K562 (cell line): ENCODE measurements around the gene ECM2. TPM values are rescaled to one million over a fixed set of nuclear protein-coding genes. Genes with fewer than 3 reads are reported as not detected.

Source experiments
- ATAC-seq: fragments of 200-7000 bp; cut with Tn5 transposase; 3 replicates; pipeline ENCODE4 v1.9.1; 2020; ENCODE audit warnings: moderate library complexity
- BruUV-seq: library from RNA; stranded (reverse); fragments of 400-500 nt; replicated peaks from 2 replicates; lab custom pipeline; 2021; lab: Mats Ljungman, UMichigan
- CTCF ChIA-PET: fragments of 300-600 bp; formaldehyde crosslinking; extraction: SDS; loops from one replicate; lab custom pipeline; 2021; ENCODE audit warnings: low intra/inter-chr PET ratio; lab: Yijun Ruan, JAX
- POLR2A ChIA-PET: fragments of 300-600, 350-650 bp; sonication (Branson Sonifier 250); formaldehyde crosslinking; extraction: SDS; loops from one replicate; lab custom pipeline; 2021; ENCODE audit warnings: antibody characterized with exemption, inconsistent platforms; lab: Yijun Ruan, JAX
- DNase-seq, 4 experiments: peaks; one replicate each; pipeline versions ENCODE4 v3.0.0 to v3.0.0-alpha.2; 2011 to 2018; ENCODE audit warnings: low spot score in 3 of 4, mixed read lengths in 3 of 4; ENCODE audit errors: extremely low read depth in 1 of 4
- FAIRE-seq: peaks from 2 replicates; lab custom pipeline; 2011; peaks lifted over from hg19 to GRCh38; lab: Jason Lieb, UNC
- H2AFZ ChIP-seq: 2 replicates; pipeline ENCODE4 v1.6.0; 2011; ENCODE audit warnings: low read depth, low read length, control low read depth, inconsistent platforms
- H3K27ac ChIP-seq: fragments of 200-600 bp; 3 replicates; pipeline ENCODE4 v1.8.0; 2011; ENCODE audit warnings: low read depth, mild to moderate bottlenecking, control low read depth, inconsistent platforms, low read length, moderate library complexity, mixed read lengths; ENCODE audit errors: extremely low read depth
- H3K27me3 ChIP-seq, 2 experiments: fragments of 300-600 bp in 1 of 2; 2 replicates in 1 of 2; 3 replicates in 1 of 2; pipeline versions ENCODE4 v1.6.0 to v1.8.0; 2011; ENCODE audit warnings: inconsistent platforms in 2 of 2, low read length in 2 of 2, mild to moderate bottlenecking in 1 of 2, mixed read lengths in 1 of 2, moderate library complexity in 1 of 2; ENCODE audit not compliant: control insufficient read depth in 2 of 2, insufficient read depth in 2 of 2
- H3K36me3 ChIP-seq: fragments of 300-600 bp; 3 replicates; pipeline ENCODE4 v1.8.0; 2011; ENCODE audit warnings: mild to moderate bottlenecking, low read length, inconsistent platforms; ENCODE audit not compliant: control insufficient read depth, insufficient read depth
- H3K4me1 ChIP-seq, 2 experiments: fragments of 200-600 bp in 1 of 2; replicated peaks in 1 of 2; 2 replicates in 1 of 2; 3 replicates in 1 of 2; pipeline versions ENCODE4 v1.5.1 to v1.8.0; 2011; ENCODE audit warnings: inconsistent platforms in 2 of 2, low read length in 2 of 2, mild to moderate bottlenecking in 1 of 2, mixed read lengths in 1 of 2, moderate library complexity in 1 of 2; ENCODE audit not compliant: control insufficient read depth in 2 of 2, insufficient read depth in 2 of 2
- H3K4me2 ChIP-seq: 2 replicates; pipeline ENCODE4 v1.6.1; 2011; ENCODE audit warnings: low read length, control low read depth, inconsistent platforms, mixed read lengths; ENCODE audit not compliant: insufficient read depth
- H3K4me3 ChIP-seq: fragments of 200-600 bp; sonication (generic), shearing (Covaris generic); 2 replicates; pipeline ENCODE4 v1.5.1; 2016; ENCODE audit warnings: control low read depth, inconsistent platforms
- H3K79me2 ChIP-seq: fragments of 200-600 bp; 3 replicates; pipeline ENCODE4 v1.8.0; 2011; ENCODE audit warnings: low read length, inconsistent platforms; ENCODE audit not compliant: control insufficient read depth, insufficient read depth
- H3K9ac ChIP-seq, 2 experiments: 2 replicates each; pipeline versions ENCODE4 v1.6.0 to v1.6.1; 2011; ENCODE audit warnings: low read depth in 2 of 2, low read length in 2 of 2, control low read depth in 1 of 2, inconsistent platforms in 1 of 2, mild to moderate bottlenecking in 1 of 2, mixed read lengths in 1 of 2; ENCODE audit not compliant: insufficient read depth in 1 of 2
- H3K9me1 ChIP-seq: one replicate; pipeline ENCODE4 v1.6.0; 2011; ENCODE audit warnings: inconsistent platforms, mild to moderate bottlenecking, low read length, moderate library complexity; ENCODE audit not compliant: control insufficient read depth, insufficient read depth
- H3K9me3 ChIP-seq: replicated peaks from 2 replicates; pipeline ENCODE4 v1.5.1; 2011; ENCODE audit warnings: low read depth, low read length, inconsistent platforms; ENCODE audit not compliant: control insufficient read depth, insufficient read depth
- H4K20me1 ChIP-seq: replicated peaks from 2 replicates; pipeline ENCODE4 v1.6.1; 2011; ENCODE audit warnings: low read length, inconsistent platforms, mixed read lengths; ENCODE audit not compliant: control insufficient read depth, insufficient read depth
- CREM ChIP-seq: IDR thresholded peaks from 2 replicates; pipeline ENCODE4 v1.6.1; 2014; ENCODE audit warnings: antibody characterized with exemption, low read depth
- KLF1 ChIP-seq: fragments of 450-650 bp; IDR thresholded peaks from 2 replicates; pipeline ENCODE4 v1.6.1; 2016; ENCODE audit warnings: missing genetic modification characterization, missing compliant biosample characterization
- NFE2 ChIP-seq: IDR thresholded peaks from 2 replicates; pipeline ENCODE4 v1.6.1; 2014; ENCODE audit warnings: antibody characterized with exemption, low read depth
- SMAD3 ChIP-seq: fragments of 450-650 bp; formaldehyde crosslinking; conservative IDR thresholded peaks from 2 replicates; pipeline ENCODE4 v1.4.0; 2020; ENCODE audit warnings: mild to moderate bottlenecking
- SNIP1 ChIP-seq: fragments of 450-650 bp; IDR thresholded peaks from 2 replicates; pipeline ENCODE4 v1.7.1; 2017; ENCODE audit warnings: low read depth, mild to moderate bottlenecking
- SPI1 ChIP-seq: IDR thresholded peaks from 2 replicates; pipeline ENCODE4 v1.6.1; 2011; ENCODE audit warnings: low read depth, low read length, control low read depth, borderline replicate concordance
- ZNF699 ChIP-seq: fragments of 250-450 bp; sonication (Bioruptor Pico); IDR thresholded peaks from 2 replicates; pipeline ENCODE4 v1.8.0; 2021; ENCODE audit warnings: mild to moderate bottlenecking, moderate library complexity; ENCODE audit not compliant: insufficient replicate concordance
- WGBS: fragments of 100-300 bp; shearing (Covaris generic); methylation state at CpG from one replicate; pipeline ENCODE4 v1.1.6; 2016; ENCODE audit warnings: low coverage, mixed read lengths; ENCODE audit not compliant: insufficient coverage; ENCODE audit errors: missing lambda C conversion rate; 5-methylcytosine and 5-hydroxymethylcytosine counted together
- in situ Hi-C: fragments of 300-500 bp; cut with MboI; formaldehyde crosslinking; loops from 4 replicates; pipeline ENCODE4 v1.15.0; 2018; ENCODE audit warnings: inconsistent platforms, mixed read lengths
- intact Hi-C: fragments of 100-400 bp; cut with micrococcal nuclease; formaldehyde crosslinking; loops from 2 replicates; pipeline ENCODE4 v1.14.2; 2022
- polyA plus RNA-seq, 8 experiments: library from polyadenylated mRNA; depleted of rRNA in 4 of 8; stranded (reverse) in 5 of 8; unstranded in 3 of 8; fragments of >200 nt; fragmentation: Nextera tagmentation in 2 of 8; fragmentation: Illumina TruSeq in 1 of 8; extraction: Ambion mirVana in 2 of 8; extraction: Trizol in 1 of 8; gene quantifications; 2 replicates each; pipeline versions ENCODE4 v1.2.1 to v1.2.3, GENCODE V29; 2011 to 2014; ENCODE audit warnings: inconsistent platforms in 1 of 8, missing spikeins in 1 of 8
- total RNA-seq, 7 experiments: library from RNA; depleted of rRNA in 6 of 7; stranded (reverse); fragments of >200 nt in 6 of 7; fragmentation: Illumina TruSeq in 2 of 7; extraction: Trizol in 2 of 7; gene quantifications; 2 replicates each; pipeline versions ENCODE4 v1.2.1 to v1.2.3, GENCODE V29; 2011 to 2021; ENCODE audit warnings: low replicate concordance in 1 of 7

ECM2 gene
- total and polyA plus RNA-seq, 9 of the 15 experiments (the other 6 are each of a cell fraction or from before 2014, with no cell fraction given): 0.03 to 0.07 TPM; not detected in 7

- TF ChIP-seq ZNF699: no peak
These were observed 36.1 kb downstream of the ECM2 start (continued) for GRCh38 chr9:92499701-92500100.

- Histone ChIP-seq H3K9me3 (no peaks in the 10 kb centered on the region), H3K9me1 (no peaks in the 10 kb centered on the region), H3K4me2 (no peak overlapping the region), H3K4me1 (no peaks in the 10 kb centered on the region; a peak in 2 of 5 replicates), H3K27me3 (no peaks in the 10 kb centered on the region), H2AFZ (no peak overlapping the region), H3K36me3 (no peaks in the 10 kb centered on the region), H3K9ac (no peak overlapping the region), H3K79me2 (no peaks in the 10 kb centered on the region)
- WGBS: 79% methylated on average over 5 of the region's 5 CpGs
- in situ Hi-C loops (no loop called here), intact Hi-C loops (no loop called here)
- DNase-seq (no peak), ATAC-seq (no peak)
- BruUV-seq: no TSS peak
- ChIA-PET CTCF (no interaction called here), POLR2A (no interaction called here)
- no peak for TF ChIP-seq CREM
- TF ChIP-seq NFE2: no peak
- TF ChIP-seq SMAD3: no peak
- no peak for TF ChIP-seq KLF1 (tag)
- no peak for TF ChIP-seq SNIP1
- no peak for TF ChIP-seq SPI1
- TF ChIP-seq, all 486 proteins: peak for 0
- H3K27ac ChIP-seq: no peak overlapping the region
- no peak overlapping the region for H3K4me3 ChIP-seq
- H4K20me1 ChIP-seq: no peaks in the 10 kb centered on the region
- peak; percentile 29 for FAIRE-seq
These were observed 39.2 kb downstream of the ECM2 start for GRCh38 chr9:92496396-92497176.
